Measurements from ENCODE around the gene SLC4A1AP.

Gene SLC4A1AP

DNA sequence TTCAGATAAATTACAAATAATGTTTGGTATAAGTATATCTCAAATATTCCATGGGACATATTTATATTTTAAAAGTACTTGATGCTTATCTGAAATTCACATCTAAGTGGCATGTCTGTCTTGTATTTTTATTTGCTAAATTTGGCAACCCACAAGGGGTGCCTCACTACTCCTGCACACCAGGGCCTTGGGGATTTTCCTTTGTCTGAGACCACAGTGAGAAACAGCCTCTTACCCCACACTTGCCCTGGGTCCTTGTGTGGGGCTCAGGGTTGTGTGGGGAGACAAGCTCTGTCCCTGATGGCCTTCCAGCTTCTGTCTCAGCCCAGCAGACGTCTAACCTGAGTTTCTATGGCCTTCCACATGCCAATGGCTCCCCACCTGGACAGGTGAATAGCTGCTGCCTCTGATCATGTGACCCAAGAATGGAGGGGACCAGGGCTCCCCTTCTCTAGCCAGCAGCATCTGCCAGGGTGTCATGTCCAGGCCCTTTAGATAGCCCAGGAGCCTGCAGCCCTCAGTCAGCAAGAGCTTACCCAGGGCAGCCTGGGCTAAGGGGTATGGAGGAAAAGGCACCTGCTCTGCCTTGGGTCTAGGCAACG, 58.3 kb downstream of the SLC4A1AP start:
- no peak for DNase-seq

GRCh38 chr2:27723372-27724144, 59.9 kb downstream of the SLC4A1AP start:
- DNase-seq = no peak

DNA sequence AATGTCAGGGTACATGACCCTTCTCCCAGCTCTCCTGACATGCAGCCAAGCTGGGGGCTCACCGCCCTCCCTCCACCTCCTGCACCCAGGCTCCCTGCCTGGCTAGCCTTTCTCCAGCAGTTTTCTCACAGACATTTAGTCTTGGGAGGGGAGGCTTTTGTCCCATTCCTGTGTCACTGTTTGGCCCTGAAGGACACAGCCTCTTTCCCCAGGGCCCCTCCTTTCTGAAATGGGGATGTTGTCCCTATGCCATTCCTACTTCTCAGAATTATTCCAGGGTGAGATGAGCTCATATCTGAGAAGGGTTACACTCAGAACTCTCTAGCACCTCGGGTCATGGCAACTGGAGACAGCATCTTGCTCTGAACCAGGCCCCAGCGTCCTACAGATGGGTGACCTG, 60.5 kb downstream of the SLC4A1AP start:
- DNase-seq = no peak

GRCh38 chr2:27724905-27725701, 61.4 kb downstream of the SLC4A1AP start:
- no peak for DNase-seq

DNA sequence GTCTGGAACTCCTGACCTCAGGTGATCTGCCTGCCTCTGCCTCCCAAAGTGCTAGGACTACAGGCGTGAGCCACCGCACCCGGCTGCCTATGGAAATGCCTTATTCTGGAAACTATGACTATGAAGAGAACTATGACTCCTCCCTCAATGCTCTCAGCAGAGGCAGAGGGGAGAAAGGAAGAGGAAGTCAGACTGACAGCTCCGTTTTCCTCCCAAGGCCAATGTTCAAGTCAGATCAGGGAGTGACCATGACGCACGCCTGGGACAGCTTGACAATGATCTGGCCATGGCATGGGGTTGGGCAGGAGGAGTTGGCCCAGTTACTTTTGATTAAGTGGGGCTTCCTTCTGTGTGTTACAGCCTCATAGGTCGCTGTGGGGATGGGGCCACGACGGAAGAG, 63.6 kb downstream of the SLC4A1AP start:
- DNase-seq = no peak

- DNase-seq = no peak
Measured at GRCh38 chr2:27728081-27728858, 64.6 kb downstream of the SLC4A1AP start.

DNA sequence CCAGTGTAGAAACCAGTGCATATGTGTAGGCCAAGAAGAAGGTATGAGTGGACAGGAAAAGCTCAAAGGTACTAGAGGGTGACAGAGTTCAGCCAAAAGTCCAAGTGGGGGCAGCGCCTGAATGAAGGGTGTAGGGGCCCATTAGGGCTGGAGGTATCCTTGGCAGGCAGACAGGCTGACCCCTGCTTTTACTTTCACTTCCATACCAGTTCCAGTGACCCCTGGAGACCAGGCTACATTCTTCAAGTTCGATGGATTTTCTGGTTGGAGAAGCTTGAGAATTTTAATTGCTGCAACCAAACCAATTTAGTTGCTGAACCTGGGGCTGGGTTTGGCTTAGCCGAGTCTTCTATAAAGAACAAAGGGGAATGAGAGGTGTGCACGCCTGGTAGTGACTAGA, 65.5 kb downstream of the SLC4A1AP start:
- DNase-seq = no peak

DNA sequence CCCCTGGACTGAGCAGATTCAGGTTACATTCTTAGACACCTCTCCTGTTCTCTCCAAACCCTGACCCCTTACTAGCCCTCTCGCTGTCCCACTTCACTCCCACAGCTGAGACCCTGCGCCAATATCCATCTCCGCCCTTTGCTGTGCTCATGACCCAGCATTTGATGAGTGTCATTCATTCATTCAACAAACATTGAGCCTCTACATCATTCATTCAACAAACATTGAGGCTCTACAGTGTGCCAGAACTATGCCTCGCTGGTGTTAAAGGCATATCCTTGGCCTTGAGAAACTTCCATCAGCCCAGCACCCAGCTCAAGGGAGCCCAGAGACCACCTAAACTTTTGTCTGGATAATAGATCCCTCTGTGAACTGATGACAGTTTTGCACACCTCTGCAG, 65.9 kb downstream of the SLC4A1AP start:
- DNase-seq = no peak

DNA sequence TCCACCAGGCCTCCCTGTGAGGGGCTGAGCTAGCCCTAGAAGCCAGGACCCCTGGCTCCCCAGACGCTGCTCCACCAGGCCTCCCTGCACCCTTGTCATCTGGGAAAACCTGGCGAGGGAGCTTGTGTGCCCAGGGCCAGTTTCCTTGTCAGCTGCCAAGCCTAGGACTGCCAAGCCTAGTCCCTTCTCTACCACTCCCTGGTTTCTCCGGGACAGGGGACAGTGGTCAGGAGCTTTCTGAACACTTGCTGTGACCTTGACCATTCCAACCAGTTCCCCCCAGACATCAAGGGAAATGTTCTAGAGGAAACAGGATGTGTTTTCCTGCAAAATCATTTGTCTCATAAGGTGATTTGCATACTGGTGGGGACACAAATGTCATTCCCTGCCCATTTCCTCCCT, 66.6 kb downstream of the SLC4A1AP start:
- DNase-seq = no peak

DNA sequence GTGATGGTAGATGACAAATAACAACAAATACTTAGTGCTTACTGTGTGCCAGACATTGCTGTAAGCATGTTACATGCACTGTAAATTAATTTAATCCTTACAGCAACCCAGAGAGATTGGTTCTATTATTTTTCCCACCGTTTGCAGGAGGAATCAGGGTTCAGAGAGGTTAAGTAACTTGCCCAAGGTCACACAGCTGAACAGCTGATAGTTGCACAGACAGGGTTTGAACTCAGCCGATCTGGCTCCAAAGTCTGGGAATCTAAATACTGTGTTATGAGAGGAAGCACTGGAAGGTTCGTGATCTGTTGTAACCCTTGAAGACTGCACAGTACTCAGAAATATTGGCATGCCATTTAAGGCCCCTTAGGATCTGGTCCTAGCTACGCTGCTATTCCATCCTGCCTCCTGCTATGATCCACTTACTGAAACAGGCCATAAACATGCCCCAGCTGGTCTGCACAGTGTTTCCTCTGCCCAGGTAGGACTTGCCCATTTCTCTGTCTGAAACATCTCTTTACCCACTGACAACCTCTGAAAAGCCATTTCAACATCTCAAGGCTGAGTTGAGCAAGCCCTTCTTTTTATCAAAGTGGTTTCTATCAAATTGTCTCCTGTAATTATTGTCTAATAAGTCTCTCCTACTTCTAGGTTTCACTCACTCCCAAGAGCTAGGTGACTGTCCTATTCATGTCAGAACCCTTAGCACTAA, 67.4 kb downstream of the SLC4A1AP start:
- no peak for DNase-seq

GRCh38 chr2:27734305-27734704, 70.6 kb downstream of the SLC4A1AP start:
- DNase-seq = no peak

GRCh38 chr2:27735263-27735904, 71.7 kb downstream of the SLC4A1AP start:
- peak; percentile 33 for DNase-seq

DNA sequence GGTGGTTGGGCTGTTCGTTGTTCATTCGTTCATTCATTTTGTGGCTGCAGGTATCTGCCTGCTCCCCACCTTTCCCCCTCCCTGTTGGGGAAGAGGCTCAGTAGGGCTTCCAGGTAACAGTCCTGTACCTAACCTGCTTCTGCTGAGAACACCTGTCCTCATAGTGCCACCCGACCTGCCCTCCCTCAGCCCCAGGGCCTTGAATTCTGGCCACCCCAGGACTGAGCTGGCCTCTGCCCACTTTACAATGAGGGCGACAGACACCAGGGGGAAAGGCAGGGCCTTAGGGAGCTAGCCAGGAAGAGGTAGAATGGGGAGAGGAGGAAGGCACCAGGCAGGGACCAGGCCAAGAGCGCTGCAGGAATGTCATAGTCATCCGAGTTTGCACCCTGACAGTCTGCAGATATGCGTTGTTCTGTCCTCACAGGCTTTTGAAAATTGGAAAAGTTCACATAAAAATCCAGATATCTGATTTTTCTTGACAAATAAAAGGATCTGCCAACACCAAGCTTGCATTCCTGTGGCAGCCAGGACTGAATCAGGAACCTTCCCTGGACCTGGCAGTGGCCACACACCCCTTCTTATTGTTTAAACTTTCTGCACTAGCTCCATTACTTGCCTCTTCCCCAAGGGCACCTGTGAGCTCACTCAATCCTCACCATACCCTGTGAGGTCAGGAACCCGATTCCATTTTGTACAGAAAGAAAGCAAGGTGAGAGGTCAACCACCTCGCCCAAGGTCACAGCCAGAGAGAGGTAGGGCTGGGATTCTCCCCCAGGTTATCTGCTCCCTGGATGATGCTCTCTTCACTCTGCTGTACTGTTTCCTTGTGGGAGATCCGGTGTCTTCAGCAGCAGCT, 72.6 kb downstream of the SLC4A1AP start:
- no peak for DNase-seq

DNA sequence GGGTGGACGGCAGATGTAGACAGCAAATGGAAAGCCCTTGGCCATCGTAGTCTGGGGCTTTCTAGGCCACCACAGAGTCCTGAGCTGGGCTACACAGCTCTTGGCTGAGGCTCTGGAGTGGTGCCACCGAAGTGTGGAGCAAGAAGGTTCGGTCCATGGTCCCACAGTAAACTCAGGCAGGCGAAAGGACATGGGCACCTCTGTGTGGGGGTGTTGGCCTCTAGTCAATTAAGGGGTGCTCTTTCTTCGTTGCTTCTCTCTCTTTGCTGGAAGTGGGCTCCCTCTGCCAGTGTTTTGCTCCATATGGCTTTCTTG, 73.2 kb downstream of the SLC4A1AP start:
- no peak for DNase-seq

DNA sequence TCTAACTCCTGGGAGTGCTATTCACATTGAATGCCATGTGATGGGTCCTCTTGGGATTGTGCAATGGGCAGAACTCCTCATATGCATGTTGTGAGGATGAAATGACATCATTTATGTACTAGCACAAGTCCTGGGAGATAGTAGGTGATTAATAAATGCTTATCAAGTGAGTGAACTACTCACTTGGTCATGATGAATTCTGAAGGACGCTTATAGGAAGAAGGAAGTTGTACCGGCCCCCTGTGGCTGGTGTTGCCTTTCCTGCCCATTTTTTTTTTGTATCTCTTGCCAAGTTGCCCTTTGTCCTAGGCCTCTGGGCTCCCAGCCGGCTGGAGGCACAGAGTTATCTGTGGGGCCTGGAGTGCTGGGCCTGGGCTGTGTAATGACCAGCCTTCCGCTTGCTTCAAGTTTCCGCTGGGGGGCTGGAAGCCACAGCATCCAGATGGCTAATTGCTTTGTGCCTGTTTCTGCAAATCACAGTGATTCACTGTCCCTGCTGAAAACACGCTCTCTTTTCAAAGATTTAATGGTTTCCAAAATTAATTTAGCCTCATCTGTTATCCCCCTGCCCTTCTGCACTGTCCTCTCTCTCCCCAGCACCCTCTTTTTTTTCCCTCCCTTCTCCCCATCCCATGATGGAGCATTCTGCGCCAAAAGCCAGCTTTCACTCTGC, 74.1 kb downstream of the SLC4A1AP start:
- no peak for DNase-seq

DNA sequence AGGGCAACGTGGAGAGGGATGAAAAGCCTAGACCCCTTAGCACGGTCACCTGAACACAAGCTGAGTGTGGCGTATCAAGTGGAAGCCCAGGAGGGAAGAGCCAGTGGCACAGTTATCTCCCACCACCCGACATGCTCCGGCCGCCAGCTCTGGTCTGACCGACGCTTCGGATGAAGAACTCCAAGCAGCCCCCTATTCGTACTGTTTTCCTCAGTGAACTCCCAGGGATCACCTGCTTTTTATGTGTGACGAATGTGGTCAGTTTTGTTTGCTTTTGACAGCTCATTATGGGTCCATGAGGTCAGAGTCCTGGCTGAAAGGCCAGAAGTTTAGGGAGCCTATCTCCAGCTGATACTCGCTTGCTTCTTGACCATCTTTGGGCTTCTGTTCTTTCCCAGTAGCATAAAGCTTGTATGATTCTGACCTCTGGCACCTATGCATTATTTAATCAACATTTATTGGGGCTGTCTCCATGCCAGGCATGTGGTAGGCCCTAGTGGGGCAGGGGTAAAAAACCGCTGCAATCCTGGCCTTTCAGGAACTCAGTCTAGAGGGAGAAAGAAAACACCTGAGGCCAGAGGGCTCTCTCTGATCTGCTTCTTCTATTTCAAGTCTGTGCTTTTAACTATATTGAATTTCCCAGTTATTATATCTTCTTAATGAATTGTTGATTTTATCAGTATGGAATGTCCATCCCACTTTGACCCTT, 74.8 kb downstream of the SLC4A1AP start:
- DNase-seq = no peak

GRCh38 chr2:27739058-27739373, 75.3 kb downstream of the SLC4A1AP start:
- DNase-seq = no peak

DNA sequence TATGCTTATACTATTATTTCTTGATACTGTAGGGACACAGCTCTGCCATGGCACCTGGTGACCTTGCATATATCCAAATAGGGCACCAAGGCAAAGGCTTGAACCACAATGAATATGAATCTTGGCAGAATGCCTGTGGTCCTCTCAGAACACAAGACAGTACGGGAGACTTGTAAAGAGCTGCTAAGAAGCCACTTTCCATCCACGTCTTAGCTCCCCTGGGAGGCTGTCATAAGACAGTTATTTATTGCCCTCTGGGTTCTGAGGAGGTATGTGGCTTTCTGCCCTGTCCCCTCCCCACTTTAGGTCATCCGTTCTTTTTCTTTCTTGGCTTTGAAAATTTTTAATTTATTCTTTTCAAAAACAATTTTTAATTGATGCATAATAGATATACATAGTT, 78.0 kb downstream of the SLC4A1AP start:
- DNase-seq = no peak

DNA sequence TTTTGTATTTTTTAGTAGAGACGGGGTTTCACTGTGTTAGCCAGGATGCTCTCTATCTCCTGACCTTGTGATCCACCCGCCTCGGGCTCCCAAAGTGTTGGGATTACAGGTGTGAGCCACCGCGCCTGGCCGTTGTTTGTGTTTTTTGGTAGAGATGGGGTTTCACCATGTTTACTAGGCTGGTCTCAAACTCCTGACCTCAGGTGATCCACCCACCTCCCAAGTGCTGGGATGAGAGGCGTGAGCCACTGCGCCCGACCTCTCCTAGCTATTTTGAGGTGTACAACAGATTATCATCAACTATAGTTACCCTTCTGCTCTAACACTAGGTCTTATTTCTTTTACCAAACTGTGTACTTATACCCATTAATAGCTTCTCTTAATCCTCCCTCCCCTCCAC, 78.9 kb downstream of the SLC4A1AP start:
- no peak for DNase-seq

Data from activated CD4-positive, alpha-beta T cell treated with anti-CD3 and anti-CD28 coated beads, Interleukin-2, amount 50 U/mL, for 1 hour (primary cell).